ENCODE measurements around the gene VNN1.

GRCh38 chr6:132664309-132665034 is 49.4 kb downstream of the VNN1 start:
- TF ChIP-seq CTCF (conservative IDR thresholded peaks at IDR 0.05) (no peak), ZFX (IDR thresholded peaks at IDR 0.05) (no peak)

Data from C4-2B (cell line).